HL-60 (cell line): ENCODE data around the gene STXBP4.

ENCODE experiments used
- CTCF ChIP-seq: IDR thresholded peaks from one replicate; pipeline ENCODE4 v1.5.1; 2011; ENCODE audit warnings: low read length, control low read depth, inconsistent platforms; ENCODE audit not compliant: insufficient read depth
- POLR2AphosphoS5 ChIP-seq: IDR thresholded peaks from 2 replicates; pipeline ENCODE4 v1.6.1; 2012; ENCODE audit warnings: low read depth
- REST ChIP-seq: IDR thresholded peaks from 2 replicates; pipeline ENCODE4 v1.6.1; 2012; ENCODE audit warnings: low read depth; ENCODE audit not compliant: insufficient replicate concordance

GRCh38 chr17:55171634-55172328, 203.2 kb downstream of the STXBP4 start:
- TF ChIP-seq POLR2AphosphoS5 (no peak), CTCF (no peak), REST (no peak)
